Measurements from ENCODE around the gene MAP9.
A peak's percentile ranks its signal among the peaks of the same experiment; 100 is the strongest.
"Not testable (repeated sequence)": the region's sequence is repeated elsewhere in the genome, so short reads cannot be mapped to it uniquely, and the experiment has no call there.

Gene MAP9

DNA sequence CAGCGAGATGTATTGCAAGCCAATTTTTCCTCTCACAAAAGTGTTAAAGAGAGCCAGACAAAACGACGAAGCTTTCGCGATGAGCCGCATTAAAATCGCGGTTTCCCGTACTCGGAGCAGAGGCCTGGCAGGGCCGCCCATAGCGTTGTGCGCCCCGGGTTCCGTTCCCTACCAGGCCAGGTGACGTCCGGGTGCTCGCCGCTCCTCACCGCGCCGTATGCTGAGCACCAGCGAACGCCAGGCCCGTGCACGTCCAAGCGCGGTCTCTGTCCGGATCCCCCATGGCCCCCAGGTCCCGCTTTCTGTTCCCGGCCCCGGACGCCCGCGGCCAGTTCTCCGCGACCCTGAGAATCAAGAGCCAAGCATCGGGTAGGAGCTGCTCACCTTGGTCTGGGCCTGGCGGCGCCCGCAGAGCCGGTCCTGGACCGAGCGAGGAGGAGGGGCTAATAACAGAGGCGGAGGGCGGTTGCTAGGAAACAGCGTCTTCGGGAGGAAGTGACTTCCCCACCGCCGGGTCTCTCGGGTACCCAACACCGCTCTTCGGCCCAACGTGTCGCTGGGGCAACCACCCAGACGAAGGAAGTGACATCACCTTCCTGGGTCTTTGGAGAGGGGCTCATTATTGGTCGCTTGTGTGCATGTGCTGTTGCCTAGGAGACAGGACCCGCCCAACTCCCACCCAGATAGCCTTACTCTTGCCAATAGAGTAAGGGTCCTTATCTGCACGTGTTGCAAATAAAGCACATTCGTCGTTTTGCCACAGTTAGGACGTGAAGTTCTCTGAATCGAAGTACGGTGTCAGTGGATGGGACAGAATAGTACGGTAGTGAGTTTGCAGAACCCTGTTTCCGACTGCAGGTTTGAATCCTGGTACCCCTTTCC is at the start of gene MAP9:
MAP9 (minus strand) TSS at position 579 of the 882 bp plus-strand sequence. CDS start 1,115 bp downstream, outside the sequence.
- DNase-seq, result peak; percentile 84 to 89

DNA sequence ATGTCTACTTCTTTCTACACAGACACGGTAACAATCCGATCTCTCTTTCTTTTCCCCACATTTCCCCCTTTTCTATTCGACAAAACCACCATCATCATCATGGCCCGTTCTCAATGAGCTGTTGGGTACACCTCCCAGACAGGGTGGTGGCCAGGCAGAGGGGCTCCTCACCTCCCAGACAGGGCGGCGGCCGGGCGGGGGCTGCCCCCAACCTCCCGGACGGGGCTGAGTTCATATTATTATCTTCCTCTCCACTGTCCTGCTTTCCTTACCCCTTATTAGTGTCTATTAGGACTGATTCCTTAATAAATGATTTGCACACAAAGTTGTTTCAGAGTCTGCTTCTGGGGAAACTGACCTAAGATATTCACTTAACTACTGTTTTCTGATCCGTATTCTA is 48.0 kb upstream of the MAP9 start:
- DNase-seq, result not testable (repeated sequence)

DNA sequence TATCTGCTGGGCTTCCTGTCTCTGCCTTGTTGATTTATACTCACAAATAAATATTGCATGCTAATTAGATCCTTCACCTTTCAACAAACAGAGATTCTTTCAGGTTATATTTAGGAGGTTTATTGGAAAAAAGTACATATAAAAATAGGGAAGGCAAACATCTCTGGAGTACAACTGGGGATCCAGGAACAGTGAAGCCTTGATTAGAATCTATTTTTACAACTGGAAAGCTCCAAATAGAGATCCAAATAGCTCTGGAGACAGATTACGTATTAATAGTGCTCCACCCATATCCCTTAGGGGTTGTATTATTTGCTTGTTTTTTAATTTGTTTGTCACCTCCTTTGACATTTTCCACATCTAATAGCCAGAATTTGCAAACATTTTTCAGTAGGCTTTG is 46.9 kb upstream of the MAP9 start:
- DNase-seq, result no peak

- DNase-seq, result no peak
Measured at GRCh38 chr4:155419266-155419665, 42.5 kb upstream of the MAP9 start.

GRCh38 chr4:155415662-155416061 is 38.9 kb upstream of the MAP9 start:
- no peak for DNase-seq

GRCh38 chr4:155413451-155413850 is 36.7 kb upstream of the MAP9 start:
- DNase-seq, result no peak

DNA sequence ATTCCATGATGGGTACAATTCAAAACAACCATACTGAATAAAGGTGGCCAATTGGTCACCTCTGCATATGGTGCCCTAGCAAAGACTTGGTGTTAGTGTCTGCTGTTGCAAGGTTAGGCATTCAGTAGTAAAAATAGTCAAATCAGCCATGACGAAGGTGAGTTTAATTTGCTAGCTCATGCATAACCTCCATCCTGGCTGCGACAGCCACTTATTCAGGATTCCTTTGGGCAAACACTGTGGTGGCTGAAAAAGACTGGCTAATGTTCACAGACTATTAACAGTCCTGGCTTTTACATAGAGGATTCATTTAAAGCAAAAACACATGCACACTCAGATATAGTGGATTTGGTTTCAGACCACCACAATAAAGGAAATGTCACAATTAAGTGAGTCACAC is 34.8 kb upstream of the MAP9 start:
- no peak for DNase-seq

DNA sequence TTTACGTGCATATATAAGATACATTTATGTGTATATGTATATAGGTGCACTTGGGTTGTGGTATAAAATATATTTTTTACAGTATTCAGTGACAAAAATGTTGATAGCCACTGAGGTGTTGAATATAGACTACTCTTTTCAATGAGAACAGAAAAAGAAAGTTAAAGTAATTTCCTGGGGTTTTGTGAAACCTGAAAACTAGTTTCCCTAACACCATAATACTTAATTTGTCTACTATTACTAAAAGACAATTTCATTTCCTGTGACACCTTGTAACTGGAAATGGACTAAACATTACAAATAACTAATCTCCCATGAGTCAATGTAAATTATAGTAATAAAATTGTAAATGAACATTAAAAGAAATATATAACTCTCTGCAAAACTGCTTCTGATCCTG is 32.0 kb upstream of the MAP9 start:
- no peak for DNase-seq

GRCh38 chr4:155407480-155407879 is 30.7 kb upstream of the MAP9 start:
- no peak for DNase-seq

- no peak for DNase-seq
Measured at GRCh38 chr4:155405059-155405458, 28.3 kb upstream of the MAP9 start.

DNA sequence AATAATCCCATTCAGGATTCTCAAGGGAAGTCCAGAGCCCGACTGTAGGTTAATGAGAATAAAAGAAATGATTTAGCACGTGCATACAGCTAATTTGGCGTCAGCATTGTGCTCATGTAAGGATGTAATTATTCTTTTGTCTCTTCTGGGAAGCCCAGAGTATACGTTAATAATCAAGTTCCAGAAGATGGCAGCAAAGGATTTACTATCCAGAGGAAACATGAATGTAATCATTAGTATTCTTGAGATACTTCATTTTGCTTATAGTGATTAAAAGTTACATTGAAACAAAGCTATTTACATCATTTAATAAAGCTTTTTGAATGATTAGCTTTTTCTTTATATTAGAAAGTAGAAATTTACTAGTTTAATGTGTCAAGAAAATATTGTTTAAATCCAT is 27.1 kb upstream of the MAP9 start:
- no peak for DNase-seq

DNA sequence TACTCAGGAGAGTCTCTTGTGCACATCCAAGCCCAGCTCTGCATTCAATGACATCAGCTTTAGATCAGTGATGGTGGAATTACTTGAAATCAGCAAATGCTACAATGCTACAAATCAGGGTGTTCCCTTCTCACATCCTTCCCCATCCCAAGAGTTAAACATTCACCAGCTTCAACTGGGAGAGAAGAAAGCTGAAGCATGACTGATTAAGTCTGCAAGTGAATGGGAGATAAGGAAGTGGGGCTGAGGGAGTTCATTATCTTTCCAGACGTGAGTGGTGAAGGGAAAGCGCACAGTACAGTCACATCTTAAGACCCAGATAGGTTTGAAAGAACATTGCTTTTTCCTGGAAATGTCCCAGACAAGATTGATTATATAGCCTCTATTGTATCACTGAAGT is 26.2 kb upstream of the MAP9 start:
- DNase-seq, result no peak

GRCh38 chr4:155400893-155401292 is 24.1 kb upstream of the MAP9 start:
- no peak for DNase-seq

DNA sequence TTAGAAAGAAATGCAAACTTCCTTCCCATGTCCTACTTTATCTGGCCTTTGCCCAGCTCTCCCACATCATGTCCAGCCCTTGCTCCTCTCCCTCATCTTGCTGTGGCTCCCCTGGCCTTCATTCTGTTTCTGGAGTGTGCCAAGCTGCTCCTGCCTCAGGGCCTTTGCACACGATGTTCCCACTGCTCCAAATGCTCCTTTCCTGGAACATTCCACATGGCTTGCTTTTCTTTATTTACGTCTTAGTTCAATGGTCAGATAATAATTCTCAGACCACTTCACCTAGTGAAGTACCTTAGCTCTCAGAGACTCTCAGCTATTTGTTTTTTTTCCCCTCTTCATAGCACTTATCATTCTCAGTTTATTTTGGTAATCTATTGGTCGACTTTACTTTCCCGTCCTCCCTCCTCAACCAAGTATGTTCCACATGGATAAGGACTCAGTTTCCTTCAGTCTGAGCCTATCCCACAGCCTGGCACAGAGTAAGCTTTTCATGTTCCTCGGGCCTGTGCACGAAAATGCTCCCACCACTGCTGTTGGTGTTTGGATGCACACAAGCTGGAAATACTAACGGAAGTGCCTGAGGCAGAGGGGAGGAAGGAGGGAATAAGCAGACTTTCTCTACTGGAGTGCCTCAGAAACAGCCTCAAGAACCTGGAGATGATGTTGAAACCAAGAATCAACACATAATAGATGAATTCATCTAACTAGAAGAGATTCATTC is 23.4 kb upstream of the MAP9 start:
- DNase-seq, result no peak

DNA sequence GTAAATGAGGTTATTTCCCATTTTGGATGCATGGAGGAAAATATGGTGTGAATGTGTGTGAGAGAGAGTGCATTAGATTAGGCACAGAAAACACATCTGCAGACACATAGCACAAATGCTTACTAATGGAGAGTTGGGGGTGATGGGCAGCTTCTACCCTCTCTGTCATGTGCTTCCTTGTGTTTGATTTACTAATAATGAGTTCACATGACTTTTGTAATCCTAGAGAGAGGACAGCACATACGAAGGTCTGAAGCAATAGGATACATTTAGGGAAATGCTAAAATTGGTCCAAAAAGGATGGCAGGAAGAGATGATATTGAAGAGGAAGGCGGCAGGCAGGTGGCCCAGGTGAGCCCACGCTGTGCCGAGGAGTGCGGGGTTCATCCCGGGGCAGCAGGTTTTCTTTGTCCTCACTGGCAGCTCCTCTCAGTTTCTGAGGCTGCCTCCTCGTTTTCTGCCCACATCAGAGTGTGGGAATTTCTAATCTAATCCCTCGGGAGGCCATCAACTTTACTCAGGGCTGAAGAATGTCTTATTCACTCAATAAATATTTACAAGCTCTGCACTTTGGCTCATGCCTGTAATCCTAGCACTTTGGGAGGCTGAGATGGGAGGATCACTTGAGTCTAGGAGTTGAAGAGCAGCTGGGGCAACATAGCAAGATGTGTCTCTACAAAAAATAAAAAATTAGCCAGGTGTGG is 15.9 kb upstream of the MAP9 start:
- no peak for DNase-seq

DNA sequence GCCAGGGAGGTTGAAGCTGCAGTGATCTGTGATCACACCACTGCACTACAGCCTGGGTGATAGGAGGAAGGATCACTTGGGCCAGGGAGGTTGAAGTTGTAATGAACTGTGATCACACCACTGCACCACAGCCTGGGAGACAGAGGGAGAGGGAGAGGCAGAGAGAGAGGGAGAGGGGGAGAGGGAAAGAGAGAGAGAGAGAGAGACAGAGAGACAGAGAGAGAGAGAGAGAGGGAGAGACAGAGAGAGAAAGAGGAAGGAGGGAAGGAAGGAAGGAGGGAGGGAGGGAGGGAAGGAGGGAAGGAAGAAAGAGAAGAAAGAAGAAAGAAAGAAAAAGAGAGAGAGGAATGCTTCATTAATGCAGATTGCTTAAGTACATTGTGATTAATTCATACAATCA is 15.2 kb upstream of the MAP9 start:
- DNase-seq, result no peak

GRCh38 chr4:155388162-155388561 is 11.4 kb upstream of the MAP9 start:
- no peak for DNase-seq

DNA sequence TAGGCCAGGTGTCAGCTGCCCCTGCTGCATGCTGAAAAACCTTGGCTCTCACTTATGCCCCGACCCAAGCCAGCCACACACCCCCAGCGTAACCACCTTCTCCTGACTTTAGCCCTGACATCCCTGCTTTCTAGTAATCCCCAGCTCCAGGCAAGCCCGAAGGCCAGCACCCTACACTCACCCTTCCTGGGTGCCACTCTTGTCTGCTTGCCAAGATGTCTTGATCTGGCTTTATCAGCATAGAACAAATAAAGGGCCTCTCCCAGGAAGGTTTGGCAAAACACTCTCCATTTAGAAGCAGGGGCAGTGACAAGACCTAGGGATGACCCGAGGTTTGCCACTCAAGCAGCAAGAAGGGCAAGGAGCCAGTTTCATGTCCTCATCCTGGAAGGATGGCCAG is 6.8 kb upstream of the MAP9 start:
- DNase-seq, result no peak

DNA sequence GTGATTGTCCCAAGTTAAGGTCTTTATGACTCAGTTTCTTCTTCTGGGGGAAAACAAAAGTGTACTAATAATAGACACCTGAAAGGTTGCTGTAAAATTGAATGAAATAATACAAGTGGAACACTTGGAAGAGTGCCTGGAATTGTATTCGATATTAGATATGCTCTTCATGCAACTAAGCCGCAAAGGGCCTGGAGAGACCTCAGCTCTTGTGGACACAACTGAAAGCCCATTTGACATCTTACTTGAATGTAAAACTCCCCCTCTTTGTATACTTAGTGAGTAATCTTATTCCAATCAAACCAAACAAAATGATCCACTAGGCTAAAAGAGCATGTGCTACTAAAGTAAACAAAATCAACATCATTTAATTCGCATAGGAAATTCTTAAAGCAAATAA is 511 bp upstream of the MAP9 start:
- DNase-seq, result no peak

DNA sequence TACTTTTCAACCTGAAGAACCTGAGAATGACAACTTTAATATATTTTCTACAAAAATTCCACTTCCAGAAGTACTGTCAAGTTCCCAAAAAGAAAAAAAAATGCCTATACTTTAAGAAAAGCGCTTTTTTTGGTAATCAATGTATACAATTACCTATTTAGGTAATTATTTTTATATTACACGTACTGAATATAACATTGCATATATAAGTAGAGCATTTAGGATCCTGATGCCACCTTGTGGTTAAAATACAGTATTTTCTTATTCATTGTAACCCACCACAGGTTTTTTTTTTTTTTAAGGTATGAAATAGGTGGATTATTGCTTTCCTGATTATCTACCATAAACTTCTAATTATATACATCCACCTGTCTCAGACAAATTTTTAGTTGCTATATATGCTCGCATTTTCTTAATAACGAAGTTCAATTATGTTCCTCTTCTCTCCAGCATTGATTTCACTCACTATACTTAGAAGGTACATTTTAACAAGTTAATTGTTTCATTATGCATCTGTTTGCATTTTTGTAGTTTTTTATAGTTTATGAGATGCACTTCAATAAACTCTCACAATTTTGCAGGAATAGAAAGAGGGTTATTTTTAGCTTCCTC is 5.2 kb downstream of the MAP9 start:
- DNase-seq, result no peak

GRCh38 chr4:155367608-155368007 is 9.2 kb downstream of the MAP9 start:
- DNase-seq, result no peak

- peak; percentile 10 to 12 for DNase-seq
Measured at GRCh38 chr4:155353923-155354540, 22.7 kb downstream of the MAP9 start.

DNA sequence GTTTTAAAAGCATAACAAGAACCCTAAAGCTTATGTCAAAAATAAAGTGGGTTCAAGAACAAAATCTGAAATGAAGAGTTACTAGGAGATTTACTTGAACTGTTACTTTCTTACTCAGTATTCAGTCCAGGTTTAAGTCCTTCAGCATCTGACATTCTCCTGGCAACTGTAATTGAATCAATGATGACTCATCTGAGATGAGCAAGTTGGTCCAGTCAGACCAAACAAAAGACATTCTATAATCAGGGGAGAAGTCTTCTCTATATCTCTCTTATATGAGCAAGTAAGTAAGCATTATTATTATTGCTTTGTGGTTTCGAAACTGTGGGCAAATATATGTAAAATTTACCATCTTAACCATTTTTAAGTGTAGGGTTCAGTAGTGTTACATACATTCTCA is 34.6 kb downstream of the MAP9 start:
- no peak for DNase-seq
